ENCODE results near the gene ADAM12. TPM values are rescaled to one million over a fixed set of nuclear protein-coding genes. Genes with fewer than 3 reads are reported as not detected.
"Not testable (repeated sequence)": the region's sequence is repeated elsewhere in the genome, so short reads cannot be mapped to it uniquely, and the experiment has no call there.

Gene ADAM12
- total and polyA plus RNA-seq, 12 donors: 0.08 to 3.9 (median 0.53) TPM

- Histone ChIP-seq H3K36me3 (replicated peaks in 1 of 2) (no peaks in the 10 kb centered on the region), H3K27ac (no peak overlapping the region), H3K4me3 (no peak overlapping the region), H3K27me3 (no peaks in the 10 kb centered on the region), H3K4me1 (replicated peaks in 1 of 2) (no peaks in the 10 kb centered on the region), H3K9me3 (replicated peaks in 1 of 3) (no peaks in the 10 kb centered on the region)
- intact Hi-C loops (cut with DNase I): loop anchor here (5.0 kb wide), 2 partner anchors 405 to 520 kb away; partner anchors contain the start of gene ADAM12 (in 1 of the 2)
- WGBS, 4 donors: 10 to 23% (median 17%) methylated on average over 5 to 6 of the region's 6 CpGs
- TF ChIP-seq, protein P1, sequence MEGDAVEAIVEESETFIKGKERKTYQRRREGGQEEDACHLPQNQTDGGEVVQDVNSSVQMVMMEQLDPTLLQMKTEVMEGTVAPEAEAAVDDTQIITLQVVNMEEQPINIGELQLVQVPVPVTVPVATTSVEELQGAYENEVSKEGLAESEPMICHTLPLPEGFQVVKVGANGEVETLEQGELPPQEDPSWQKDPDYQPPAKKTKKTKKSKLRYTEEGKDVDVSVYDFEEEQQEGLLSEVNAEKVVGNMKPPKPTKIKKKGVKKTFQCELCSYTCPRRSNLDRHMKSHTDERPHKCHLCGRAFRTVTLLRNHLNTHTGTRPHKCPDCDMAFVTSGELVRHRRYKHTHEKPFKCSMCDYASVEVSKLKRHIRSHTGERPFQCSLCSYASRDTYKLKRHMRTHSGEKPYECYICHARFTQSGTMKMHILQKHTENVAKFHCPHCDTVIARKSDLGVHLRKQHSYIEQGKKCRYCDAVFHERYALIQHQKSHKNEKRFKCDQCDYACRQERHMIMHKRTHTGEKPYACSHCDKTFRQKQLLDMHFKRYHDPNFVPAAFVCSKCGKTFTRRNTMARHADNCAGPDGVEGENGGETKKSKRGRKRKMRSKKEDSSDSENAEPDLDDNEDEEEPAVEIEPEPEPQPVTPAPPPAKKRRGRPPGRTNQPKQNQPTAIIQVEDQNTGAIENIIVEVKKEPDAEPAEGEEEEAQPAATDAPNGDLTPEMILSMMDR (IDR thresholded peaks at IDR 0.05): peak; percentile 53 to 88 (median 77)
- TF ChIP-seq POLR2A (IDR thresholded peaks at IDR 0.05): no peak
- DNase-seq: peak in 6 of 7 donors; percentile 37 to 81 (median 58)
Observed at GRCh38 chr10:125982260-125982948, 405.9 kb downstream of the ADAM12 start.

DNA sequence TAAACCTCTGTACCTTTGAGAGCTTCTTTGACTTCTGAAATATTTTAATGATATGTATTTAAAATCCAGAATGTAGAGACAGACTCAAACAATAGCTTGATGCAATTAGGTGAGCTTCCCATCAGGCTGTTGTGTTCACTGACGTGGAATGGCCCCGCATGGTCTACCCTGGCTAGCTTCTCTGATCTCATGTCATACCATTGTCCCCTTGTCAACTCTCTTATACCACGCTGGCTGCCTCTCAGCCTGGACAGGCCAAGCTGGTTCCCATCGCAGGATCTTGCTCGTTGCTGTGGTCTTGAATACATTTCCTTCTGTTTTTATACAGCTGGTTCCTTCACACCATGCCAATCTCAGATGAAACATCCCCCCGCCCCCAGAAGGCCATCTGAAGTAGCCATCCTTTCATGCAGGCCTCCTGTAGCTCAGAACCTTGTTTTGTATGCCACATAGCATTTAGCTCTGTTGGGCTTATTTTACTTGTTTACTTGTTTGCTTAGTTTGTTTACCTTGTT, 407.7 kb downstream of the ADAM12 start:
- no peaks in the 10 kb centered on the region for H3K36me3 ChIP-seq (replicated peaks in 1 of 2)
- TF ChIP-seq POLR2A (IDR thresholded peaks at IDR 0.05): no peak
- TF ChIP-seq, protein P1 (IDR thresholded peaks at IDR 0.05): no peak
- H3K9me3 ChIP-seq (replicated peaks in 1 of 3): no peaks in the 10 kb centered on the region
- DNase-seq: no peak
- no peaks in the 10 kb centered on the region for H3K27me3 ChIP-seq
- H3K27ac ChIP-seq: no peak overlapping the region
- intact Hi-C loops (cut with DNase I): loop anchor here (1.0 to 5.0 kb wide), 3 partner anchors 407 to 524 kb away; partner anchors contain the start of gene ADAM12 (in 1 of the 2)
- WGBS, 4 donors: 76 to 93% (median 83%) methylated on average over 6 of the region's 6 CpGs
- no peaks in the 10 kb centered on the region for H3K4me1 ChIP-seq (replicated peaks in 1 of 2)
- H3K4me3 ChIP-seq: no peak overlapping the region

DNA sequence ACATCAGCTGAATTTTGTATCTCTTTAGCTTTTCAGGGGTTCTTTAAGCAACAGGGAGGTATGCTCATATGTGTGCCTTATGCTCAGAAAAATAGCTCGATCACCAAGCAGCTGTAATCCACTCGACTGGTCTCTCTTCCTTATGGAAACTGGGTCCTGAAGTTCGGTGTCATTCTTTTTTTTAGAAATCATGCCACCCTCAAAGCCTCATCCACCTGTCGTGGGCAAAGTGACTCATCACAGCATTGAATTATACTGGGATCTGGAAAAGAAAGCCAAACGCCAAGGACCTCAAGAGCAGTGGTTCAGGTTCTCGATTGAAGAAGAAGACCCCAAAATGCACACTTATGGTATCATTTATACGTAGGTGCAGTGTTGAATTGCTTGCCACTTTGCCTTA, 408.3 kb downstream of the ADAM12 start:
- WGBS, 4 donors: 70 to 82% (median 78%) methylated on average over 7 of the region's 7 CpGs
- DNase-seq: no peak
- intact Hi-C loops (cut with DNase I): loop anchor here (5.0 kb wide), 2 partner anchors 407 to 522 kb away; partner anchors contain the start of gene ADAM12 (in 1 of the 2)
- no peaks in the 10 kb centered on the region for H3K36me3 ChIP-seq (replicated peaks in 1 of 2)
- no peaks in the 10 kb centered on the region for H3K27me3 ChIP-seq
- no peaks in the 10 kb centered on the region for H3K9me3 ChIP-seq (replicated peaks in 1 of 3)
- no peak overlapping the region for H3K4me3 ChIP-seq
- no peak overlapping the region for H3K27ac ChIP-seq
- no peaks in the 10 kb centered on the region for H3K4me1 ChIP-seq (replicated peaks in 1 of 2)
- TF ChIP-seq, protein P1 (IDR thresholded peaks at IDR 0.05): no peak
- no peak for TF ChIP-seq POLR2A (IDR thresholded peaks at IDR 0.05)

- H3K4me1 ChIP-seq (replicated peaks in 1 of 2): no peaks in the 10 kb centered on the region
- TF ChIP-seq POLR2A (IDR thresholded peaks at IDR 0.05): no peak
- TF ChIP-seq, protein P1 (IDR thresholded peaks at IDR 0.05): no peak
- H3K27me3 ChIP-seq: no peaks in the 10 kb centered on the region
- DNase-seq: no peak
- H3K36me3 ChIP-seq (replicated peaks in 1 of 2): no peaks in the 10 kb centered on the region
- no peaks in the 10 kb centered on the region for H3K9me3 ChIP-seq (replicated peaks in 1 of 3)
- no peak overlapping the region for H3K27ac ChIP-seq
- no peak overlapping the region for H3K4me3 ChIP-seq
- intact Hi-C loops (cut with DNase I): no loop called here
- 89 to 95% (median 90%) methylated on average over 6 of the region's 6 CpGs for WGBS, 4 donors
Observed at GRCh38 chr10:125976960-125977605, 411.2 kb downstream of the ADAM12 start.

DNA sequence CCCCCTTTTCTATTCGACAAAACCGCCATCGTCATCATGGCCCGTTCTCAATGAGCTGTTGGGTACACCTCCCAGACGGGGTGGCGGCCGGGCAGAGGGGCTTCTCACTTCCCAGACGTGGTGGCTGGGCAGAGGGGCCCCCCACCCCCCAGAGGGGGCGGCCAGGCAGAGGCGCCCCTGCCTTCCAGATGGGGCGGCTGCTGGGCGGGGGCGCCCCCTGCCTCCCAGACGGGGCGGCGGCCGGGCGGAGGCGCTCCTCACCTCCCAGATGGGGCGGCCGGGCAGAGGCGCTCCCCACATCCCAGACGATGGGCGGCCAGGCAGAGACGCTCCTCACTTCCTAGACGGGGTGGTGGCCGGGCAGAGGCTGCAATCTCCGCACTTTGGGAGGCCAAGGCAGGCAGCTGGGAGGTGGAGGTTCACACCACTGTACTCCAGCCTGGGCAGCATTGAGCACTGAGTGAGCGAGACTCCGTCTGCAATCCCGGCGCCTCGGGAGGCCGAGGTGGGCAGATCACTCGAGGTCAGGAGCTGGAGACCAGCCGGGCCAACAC, 418.1 kb downstream of the ADAM12 start:
- H3K27ac ChIP-seq; H3K36me3 ChIP-seq (replicated peaks in 1 of 2); DNase-seq; H3K27me3 ChIP-seq; H3K4me3 ChIP-seq; intact Hi-C loops (cut with DNase I); H3K9me3 ChIP-seq (replicated peaks in 1 of 3); H3K4me1 ChIP-seq (replicated peaks in 1 of 2): not testable (repeated sequence)
- WGBS, 4 donors: 90 to 98% (median 94%) methylated on average over 7 to 36 of the region's 36 CpGs

All from adrenal gland (tissue), 12 donors.